H4 (cell line): ENCODE results near the gene DCDC2B. TPM values are rescaled to one million over a fixed set of nuclear protein-coding genes. Genes with fewer than 3 reads are reported as not detected.

ENCODE experiments used
- DNase-seq: peaks from one replicate; pipeline ENCODE4 v3.0.0-alpha.2; 2015; ENCODE audit warnings: low spot score
- total RNA-seq: library from RNA; depleted of rRNA; stranded (reverse); fragments of >200 nt; shearing (Covaris generic); gene quantifications from 2 replicates; pipeline ENCODE4 v1.2.3, GENCODE V29; 2014

The DCDC2B gene
- total RNA-seq, 1 experiment from 2014 or later: not detected

DNA sequence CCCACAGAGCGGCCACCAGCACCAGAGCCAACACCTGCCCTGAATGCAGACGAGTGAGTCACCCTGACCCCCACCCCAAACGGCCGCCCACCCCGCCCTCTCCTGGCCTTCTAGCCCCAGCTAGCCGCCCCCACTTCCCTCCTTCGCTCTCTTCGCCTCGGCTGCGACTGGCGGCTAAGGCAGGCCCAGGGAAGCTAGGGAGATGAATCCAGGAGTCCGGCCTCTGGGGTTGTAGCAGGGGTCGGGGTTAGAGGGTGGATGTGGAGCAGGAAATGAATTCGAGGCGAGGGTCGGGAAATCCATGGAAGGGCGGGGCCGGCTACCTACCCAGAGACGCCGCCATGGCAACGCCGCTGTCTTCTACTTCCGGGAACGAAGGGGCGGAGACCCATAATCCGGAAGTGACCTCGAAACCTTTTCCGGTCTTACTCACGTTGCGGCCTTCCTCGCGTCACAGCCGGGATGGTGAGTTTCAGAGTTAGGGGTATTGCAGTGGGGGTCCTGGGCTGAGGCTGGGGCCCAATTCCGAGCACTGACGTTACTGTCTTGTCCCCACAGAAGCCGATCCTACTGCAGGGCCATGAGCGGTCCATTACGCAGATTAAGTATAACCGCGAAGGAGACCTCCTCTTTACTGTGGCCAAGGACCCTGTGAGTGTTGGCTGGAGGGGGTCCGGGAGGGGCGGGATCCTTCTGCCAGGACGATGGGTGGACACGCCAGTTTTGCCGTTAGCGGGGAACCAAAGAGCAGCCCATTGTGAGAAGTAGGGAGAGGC is 13.3 kb downstream of the DCDC2B start, which contains the start of the genes EIF3I and TMEM234:
Gene EIF3I (plus strand): TSS at position 428 of the 776 bp plus-strand sequence. CDS start 35 bp downstream, at position 463.
Gene TMEM234 (minus strand): TSS at position 374 of the 776 bp plus-strand sequence. CDS start 31 bp downstream, at position 343.
- DNase-seq: peak; percentile 89

DNA sequence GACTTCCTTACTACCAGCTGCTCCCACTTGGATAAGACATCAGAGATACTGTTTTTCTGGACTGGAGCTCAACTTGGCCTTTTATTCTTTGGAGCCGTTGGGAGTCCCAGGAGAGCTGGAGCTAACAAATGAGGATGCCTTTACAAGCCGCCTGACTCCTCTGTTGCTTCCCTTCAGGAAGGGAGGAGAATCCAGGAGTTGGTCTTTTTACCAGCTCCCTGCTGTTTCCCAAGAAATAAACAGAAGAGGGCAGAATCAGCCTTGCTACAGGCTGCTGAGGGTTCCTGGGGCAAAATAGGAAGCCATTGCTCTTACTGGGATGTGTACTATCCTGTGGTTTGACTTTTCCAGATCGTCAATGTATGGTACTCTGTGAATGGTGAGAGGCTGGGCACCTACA is 14.8 kb downstream of the DCDC2B start:
- DNase-seq: no peak

DNA sequence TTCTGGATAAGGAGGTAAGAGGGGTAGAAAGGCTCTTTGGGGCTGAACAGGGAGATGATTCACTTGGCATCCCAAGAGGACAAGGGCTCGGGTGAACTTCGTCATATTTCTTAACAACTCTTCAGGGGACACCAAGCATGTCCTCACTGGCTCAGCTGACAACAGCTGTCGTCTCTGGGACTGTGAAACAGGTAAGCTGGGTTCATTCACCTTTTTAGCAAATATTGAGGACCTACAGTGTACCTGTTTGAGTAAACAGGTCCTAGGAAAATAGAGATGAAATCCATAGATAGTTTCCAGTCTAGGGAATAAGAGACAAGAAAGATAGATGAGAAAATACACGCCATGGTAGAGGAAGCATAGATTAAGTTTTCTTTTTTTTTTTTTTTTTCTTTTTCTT is 15.4 kb downstream of the DCDC2B start:
- no peak for DNase-seq

DNA sequence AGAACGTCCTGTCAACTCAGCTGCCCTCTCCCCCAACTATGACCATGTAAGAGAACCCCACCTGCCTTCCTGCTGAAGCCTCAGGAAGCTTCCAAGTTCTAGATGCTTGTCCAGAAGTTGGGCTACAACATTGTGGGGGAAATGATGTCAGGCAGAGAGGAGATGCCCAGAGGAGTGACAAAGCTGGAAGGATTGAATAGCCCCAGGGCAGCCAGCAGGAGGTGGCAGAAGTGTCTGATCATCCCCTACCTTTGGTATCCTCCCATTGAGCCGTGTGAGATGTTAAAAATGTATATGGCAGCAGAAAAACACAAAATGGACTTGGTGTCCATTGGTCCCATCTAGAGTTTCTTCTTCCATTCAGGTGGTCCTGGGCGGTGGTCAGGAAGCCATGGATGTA is 19.9 kb downstream of the DCDC2B start:
- no peak for DNase-seq

DNA sequence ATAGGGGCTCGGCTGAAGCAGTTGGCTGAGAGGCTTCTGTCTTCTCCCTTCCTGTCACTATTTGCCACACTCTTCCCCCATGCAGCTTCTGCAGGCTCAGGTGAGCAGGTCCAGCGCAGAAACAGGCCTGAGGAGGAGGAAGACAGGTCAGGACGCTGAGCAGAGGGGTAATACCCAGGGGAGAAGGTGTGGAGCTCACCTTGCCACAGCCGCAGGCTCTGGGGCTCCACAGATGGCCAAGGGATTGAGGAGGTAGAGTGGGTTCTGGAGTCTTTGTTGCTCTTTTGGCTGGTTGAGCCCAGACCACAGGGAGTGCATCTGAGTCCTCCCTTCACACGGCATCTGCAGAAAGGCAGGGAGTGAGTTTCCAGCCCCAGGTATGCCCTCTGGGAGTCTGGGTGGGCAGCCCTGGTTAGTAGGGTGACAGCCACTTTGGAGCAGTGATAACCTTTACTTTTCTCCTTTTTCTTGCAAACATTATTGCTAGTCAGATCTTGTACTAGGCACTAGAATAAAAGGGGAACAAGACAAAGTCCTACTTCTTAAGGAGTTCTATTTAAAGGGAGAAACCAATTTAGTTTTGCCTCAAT is 23.0 kb downstream of the DCDC2B start:
- DNase-seq: no peak

DNA sequence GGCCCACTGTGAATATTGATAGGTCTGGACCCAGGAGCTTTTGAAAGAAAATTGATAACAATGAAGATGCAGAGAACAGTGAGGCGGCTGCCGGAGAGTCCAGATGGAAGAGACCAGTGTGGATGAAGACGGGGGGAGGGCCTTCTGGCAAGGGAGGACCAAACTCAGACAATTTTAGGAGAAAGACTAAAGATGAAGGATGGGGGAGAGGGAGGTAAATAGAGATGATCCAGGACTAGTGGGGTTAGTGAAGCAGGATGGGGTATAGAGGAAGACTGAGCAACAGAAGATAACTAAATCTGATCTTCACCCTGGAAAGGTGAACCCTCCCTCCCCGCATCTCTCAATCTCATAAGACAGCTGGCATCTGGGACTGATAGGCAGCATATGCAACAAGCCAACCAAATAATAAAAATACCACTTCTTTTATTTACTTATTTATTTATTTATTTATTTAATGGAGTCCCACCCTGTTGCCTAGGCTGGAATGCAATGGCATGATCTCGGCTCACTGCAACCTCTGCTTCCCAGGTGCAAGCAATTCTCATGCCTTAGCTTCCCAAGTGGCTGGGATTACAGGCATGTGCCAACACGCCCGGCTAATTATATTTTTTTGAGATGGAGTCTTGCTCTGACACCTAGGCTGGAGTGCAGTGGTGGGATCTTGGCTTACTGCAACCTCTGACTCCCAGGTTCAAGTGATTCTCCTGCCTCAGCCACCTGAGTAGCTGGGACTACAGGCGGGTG is 23.8 kb downstream of the DCDC2B start:
- no peak for DNase-seq

DNA sequence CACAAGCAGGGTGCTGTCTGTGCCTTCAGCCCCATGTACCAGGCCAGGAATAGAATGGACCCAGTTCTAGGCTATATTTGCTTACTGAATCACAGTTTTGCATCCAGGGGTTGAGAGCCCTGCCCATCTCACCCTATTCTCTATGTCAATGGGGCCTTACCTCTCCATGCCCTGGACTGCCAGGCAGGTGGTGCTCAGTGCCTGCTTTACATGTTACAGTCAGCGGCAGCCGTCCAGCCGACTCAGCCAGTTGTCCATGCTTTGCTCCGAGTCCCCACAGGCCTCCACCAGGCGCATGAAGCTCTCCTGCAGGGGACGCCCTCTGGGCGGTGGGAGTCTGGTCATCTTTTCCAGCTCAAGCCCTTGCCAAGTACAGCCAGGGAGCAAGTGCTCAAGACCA is 25.9 kb downstream of the DCDC2B start:
- no peak for DNase-seq

DNA sequence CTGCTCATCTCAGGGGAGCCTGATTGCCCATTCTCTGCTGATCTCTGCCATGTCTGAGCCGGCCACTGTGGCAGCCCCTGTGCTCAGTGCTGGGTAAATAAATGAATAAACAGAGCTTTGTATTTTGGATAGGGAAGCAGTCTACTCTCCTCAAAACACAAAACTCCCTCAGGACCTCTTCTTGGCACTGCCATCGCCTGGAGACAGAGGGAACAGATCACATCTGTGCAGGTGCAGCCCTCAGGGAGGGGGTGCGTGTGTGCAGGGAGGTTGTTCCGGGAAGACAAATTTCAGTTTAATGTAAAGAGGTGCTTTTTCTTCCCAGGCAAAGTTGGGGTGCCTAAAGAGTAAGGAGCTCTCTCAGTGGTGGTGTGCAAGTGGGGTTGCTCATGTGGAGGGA is 30.4 kb downstream of the DCDC2B start:
- no peak for DNase-seq

DNA sequence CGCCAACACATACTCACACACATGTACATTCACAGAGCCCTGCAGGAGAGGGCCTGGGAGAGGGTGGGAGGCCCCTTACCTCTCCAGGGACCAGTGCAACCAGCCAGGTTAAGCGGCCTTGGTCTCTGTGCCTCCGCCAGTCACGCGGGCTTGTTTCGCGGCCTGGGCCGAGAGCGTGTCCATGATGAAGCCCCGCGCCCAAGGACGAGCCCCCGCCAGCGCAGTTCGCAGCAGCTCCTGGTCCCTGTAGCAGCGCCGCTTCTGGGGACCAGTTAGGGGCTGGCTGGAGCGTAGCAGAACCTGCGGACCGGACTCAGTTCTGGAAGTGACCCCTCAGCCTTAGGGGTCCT is 30.9 kb downstream of the DCDC2B start:
- no peak for DNase-seq

DNA sequence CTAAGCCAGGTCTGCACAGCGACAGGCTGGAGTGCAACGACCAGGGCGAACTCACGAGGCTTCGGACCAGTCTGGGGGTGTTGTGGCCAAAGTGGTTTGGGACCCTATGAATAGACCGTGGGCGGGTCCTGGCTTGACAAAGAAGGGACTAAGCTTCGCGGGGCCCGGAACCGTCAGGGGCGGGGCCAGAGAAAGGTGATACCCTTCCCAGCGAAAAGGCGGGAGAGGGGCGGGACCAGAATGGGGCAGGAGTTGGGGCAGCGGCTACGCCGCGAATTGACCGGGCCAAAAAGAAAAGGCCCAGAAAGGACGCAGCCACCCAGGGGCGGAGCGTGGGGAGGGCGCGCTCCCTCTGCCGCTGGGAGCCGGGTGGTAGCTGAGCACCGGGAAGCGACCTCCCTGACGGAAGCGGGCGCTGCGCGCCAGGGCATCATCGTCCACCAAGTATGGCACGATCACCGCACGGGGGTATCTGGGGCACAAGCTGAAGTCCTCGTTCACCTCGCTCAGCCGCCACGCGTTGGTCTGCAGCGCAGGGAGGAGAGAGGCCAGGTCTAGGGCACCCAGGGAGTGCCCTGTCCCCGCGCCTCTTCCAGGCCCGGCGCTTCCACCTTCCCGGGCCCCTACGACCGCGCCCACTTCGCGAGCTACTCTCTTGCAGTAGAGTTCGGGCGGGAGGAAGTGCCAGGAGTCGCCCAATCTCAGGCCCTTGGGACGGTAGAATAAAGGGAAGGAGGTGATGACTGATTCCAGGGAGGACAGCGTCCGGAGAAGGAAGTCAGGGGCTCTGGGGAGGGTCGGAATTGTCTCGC is 31.5 kb downstream of the DCDC2B start:
- no peak for DNase-seq

DNA sequence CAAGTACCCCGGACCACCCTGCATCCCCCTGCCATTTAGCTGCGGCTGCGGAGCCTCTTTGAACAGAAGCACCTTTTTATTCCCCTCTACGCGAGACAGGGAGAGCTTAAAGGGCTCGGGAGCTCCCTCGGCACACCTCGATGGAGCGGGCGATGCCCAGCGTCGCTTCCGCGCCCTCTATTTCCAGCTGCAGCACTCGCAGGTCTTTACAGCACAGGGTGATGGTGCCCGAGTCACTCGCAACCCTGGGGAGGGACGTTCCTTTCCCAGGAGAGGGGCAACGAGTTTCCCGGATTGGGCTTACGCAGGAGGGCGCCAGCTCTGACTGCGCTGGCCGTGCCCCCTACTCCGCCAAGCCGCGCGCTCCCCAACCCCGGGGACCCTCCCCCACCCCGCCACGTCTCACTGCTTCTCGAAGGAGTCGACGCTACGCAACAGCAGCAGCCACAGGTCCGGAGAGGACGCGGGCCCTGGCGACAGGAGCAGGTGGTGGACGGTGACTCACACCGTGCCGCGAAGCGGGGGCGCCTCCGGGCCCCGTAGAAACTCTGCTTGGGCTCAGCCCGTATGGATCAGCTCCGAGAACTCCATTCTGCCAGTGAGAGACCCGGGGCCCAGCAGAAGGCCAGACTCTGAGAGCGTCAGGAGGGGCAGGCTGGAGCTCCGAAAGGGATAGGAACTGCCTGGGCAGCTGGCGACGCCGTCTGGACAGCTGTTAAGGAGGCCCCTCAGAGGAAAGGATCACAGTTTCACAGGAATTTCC is 32.3 kb downstream of the DCDC2B start:
- DNase-seq: peak; percentile 37

DNA sequence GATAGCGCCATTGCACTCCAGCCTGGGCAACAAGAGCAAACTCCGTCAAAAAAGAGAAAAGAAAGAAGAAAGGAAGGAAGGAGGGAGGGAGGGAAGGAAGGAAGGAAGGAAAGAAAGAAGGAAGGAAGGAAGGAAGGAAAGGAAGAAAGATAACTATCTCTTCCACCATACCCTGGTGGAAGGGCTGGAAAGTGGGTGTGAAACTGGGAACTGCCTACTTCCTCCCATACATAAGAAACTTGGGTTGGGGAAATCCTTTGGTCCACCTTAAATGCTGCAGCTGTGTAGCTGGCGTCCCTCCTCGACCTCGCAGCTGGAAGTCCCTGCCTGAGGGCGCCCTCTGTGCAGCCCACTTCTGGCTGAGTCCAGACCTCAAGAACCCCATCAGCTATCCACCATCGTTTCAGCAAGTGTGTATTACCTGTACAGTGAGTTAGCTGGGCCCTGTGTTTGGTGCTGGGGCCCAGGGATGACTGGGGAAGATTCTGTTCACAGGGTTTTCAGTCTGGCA is 33.5 kb downstream of the DCDC2B start:
- no peak for DNase-seq

DNA sequence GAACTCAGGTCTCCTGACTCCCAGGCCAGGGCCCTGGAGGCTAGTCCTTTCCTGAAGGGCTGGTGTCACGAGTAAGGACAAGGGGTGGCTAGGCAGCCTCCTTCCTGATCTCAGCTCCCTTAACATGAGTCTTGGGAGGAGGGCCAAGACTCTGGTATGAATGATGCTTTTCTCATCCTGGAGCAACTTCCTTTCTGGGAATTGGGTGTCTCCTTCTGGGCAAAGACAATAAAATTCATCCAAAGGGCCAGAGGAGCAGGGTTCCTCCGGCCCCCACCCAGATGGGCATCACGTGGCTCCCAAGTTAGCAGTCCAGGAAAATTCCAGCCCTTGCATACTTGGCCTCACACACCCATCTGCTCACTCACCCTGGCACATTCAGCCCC is 38.0 kb downstream of the DCDC2B start, which contains the start of gene FAM167B:
Gene FAM167B (plus strand): TSS at position 335 of the 386 bp plus-strand sequence. CDS start 200 bp downstream, outside the sequence.
- DNase-seq: no peak

DNA sequence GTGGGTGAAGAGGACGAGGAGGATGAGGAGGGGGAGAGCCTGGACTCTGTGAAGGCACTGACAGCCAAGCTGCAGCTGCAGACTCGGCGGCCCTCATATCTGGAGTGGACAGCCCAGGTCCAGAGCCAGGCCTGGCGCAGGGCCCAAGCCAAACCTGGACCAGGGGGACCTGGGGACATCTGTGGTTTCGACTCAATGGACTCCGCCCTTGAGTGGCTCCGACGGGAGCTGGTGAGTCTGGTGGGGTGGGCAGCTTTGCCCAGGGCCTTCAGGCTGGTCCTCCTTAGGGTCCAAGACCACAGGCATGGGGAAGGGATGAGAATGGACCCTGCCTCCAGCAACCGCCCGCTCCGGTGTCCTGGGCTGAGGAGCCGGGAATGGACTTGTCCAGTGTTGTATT is 38.6 kb downstream of the DCDC2B start:
- no peak for DNase-seq

DNA sequence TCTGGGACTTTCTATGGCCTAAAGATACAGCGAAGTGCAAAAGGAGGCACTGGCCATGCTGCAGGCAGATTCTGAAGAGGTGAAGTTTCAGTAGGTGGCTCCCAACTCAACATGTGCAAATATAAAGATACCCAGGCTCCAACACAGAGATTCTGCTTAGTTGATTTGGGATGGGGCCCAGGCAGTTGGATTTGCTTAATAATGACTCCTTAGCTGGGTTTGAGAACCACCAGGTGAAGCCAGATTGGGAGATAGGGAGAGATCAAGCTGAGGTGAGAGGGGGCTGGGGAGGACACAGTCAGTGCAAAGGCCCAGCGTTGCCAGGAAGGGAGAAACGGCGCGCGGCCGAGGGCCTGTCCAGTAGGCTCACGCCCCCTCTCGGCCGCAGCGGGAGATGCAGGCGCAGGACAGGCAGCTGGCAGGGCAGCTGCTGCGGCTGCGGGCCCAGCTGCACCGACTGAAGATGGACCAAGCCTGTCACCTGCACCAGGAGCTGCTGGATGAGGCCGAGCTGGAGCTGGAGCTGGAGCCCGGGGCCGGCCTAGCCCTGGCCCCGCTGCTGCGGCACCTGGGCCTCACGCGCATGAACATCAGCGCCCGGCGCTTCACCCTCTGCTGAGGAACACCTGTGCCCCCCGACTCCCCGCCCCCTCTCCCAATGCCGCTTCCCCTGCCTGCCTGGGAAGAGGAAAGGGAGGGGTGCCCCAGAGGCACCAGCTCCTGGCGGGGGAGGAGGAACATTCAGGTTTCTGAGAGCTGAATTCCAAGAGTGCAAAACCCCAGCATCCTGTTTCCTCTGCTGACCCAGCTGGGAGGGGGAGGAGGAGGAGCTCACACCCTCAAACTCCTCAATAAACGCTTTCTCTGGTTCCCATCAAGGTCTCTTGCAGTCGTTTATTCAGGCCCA is 39.3 kb downstream of the DCDC2B start:
- no peak for DNase-seq

DNA sequence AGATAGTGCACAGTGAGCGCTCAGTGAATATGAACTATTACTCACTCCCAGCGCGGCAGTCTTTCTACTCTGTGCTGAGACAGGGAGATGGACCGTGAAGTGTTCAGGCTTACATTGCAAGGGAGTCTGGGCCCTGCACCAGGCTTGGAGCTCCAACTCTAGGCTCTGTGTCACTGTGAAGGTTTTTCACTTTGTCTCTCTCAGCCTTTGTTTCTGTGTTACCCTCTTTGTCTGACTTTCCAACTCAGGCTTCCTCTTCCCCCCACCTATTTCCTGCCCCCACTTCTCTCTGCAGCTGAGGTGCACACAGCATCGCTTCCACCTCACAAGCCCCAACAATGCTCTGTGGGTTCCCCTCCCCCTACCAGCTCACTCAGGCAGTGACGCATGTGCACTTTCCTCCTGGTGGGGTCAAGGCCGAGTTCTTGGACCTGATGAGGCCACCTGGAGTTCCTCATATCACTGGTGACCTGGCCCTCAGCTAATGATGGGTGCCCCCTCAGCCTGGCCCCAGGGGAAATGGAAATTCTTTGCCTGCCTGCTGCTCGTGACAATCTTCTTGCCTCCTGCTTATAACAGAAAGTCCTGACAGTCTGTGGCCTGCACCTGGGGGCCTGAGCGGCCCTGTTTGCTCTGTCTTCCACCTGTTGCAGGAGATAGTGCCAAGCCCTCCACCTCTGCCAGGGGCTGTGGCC is 41.1 kb downstream of the DCDC2B start:
- no peak for DNase-seq

DNA sequence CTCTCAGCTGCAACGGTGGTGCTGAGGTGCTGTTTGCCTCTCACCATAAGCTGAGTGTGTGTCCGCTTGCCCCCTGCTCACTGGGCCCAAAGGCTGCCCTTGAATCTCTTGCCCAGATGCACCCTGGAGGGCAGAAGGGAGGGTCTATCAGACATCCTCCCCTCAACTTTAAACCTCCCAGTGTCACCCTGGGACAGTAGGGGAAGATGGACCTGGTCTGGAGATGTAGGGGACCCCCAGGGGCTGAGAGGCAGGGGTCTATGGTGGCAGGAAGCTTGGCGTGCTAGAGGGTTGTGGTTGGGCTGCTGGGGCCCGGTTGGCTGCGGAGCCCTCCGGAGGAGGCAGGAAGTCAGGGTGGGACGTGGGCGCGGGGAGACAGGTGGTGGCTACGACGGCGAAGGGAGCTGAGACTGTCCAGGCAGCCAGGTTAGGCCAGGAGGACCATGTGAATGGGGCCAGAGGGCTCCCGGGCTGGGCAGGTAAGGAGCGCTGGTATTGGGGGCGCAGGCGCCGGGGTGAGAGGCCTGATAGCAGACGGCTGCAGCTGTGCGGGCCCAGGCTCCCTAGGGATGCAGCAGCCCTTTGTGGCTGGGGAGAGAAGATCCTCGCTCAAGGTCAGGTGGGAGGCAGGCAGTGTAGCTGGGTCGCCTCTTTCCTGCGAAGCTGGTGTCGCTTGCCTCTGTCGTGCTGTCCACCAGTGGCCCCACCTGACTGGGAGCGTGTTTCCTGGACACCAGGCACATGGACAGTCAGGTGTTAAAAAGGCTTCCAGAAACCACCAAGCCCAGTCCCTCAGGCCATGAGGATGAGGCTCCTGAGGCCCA is 42.2 kb downstream of the DCDC2B start, which contains the start of gene LCK:
Gene LCK (plus strand): TSS at position 373 of the 824 bp plus-strand sequence. CDS start 23,065 bp downstream, outside the sequence.
- DNase-seq: no peak
